CD4-positive, alpha-beta T cell treated with Interleukin-6 for 4 hours (primary cell): ENCODE data around the gene CCDC91.

Experiments used
- DNase-seq: peaks from one replicate; pipeline ENCODE4 v3.0.0-alpha.2; 2020; ENCODE audit warnings: mixed read lengths

Gene CCDC91

DNA sequence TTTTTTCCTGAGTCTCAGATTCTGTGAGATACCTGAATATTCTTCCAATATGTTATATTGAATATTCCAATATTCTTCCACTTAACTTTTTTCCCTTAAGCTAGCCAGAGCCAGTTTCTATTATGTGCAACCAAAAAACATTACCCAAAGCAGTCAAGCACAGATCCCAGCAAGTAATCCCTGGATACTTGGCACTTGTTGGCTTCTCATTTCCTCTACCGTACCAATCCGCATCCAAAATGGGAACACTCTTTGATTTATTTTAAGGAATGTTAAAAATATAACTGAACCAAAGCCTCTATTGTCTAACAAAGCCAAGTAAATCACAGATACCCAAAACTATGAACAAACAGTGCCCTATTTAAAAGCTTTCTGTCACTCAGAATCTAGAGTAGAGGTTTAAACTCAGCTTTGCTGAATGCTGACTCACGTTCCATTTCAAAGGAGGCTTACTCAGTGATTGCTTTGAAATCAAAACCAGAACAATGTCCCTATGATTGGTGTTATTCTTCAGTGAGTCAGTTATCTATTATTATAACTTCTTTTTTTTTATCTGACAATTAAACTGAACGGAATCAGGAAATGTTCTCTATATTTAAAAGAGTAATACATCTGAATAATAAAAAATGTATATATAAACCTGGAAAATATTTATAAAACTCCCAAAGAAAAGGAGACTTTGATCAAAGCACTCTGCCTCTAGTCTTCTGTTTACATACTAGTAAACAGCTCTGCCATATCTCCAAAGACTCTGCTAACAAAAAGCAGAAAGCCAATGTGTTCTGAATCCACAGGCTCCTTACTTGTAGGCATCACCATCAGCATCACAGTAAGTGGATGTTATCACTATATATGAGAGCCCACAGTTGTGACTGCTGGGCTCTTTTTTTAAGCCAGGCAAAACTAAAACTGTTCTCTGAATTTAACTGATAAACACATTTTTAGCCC, 360.8 kb downstream of the CCDC91 start:
- no peak for DNase-seq

DNA sequence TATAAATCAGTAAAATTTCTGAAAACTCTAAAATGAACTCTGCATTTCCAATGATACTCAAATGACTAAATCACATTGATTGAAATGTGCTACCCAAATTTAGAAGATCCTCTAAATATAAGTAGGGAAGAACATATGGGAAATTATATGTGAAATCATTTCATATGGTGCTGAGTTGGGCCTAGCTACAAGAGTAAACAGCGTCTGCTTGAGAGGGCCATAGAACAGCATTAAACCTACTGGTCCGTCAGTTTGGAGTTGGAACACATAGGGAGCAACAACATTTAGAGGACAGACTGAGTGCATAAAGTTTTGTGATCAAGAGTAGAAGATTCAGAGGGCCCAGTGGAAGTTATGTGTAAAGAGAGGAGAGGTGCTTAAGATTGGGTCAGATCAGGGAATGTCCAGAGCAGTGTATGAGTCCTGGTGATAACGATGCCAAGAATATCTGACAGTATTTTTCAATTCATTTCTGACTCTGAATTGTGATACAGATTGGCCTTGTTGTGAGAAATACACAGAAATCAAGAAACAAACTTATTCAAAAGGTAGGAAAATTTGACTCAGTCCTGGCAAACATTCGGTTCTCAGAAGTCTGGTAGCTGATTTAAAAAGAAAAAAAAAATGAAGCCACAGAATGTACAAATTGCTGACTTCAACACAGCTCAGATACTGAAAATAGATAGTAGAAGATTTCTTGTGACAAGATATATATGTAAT, 362.2 kb downstream of the CCDC91 start:
- DNase-seq, result no peak

DNA sequence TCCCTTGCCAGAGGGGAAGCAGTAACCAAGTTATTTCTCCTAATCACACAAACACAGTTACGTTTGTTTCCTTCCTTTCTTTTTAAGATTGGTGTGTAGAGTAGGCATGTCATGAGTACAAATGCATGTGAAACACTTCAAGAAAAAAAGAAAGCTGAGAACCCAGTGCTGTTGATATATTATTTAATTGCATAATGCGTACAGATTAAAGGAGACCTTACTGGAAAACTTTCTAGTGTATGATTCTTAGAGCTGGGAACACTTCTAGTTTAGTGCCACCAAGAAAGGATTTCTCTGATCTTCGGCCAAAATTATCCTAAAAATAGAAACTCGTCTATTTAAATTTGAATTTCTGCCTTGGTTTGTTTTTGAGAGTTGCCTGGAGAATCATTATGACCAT, 365.5 kb downstream of the CCDC91 start:
- DNase-seq, result no peak

DNA sequence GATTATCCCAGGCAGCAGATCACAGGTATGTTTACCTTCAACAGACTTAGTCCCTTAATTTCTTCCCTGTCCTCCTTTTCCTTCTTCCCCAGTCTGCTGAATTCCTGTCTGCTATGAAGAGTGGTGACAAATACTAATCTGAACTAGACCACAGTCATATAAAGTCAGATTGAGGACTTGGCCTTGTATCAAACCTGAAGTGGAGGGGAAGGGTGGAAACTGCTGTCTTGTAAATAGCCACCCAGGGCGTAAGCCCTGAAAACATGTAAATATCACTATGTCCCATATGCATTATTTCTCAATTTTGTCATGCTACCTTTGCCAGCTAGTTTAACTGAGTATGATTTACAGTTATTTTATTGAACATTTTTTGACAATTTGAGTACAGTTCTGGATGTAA, 368.0 kb downstream of the CCDC91 start:
- DNase-seq, result no peak

DNA sequence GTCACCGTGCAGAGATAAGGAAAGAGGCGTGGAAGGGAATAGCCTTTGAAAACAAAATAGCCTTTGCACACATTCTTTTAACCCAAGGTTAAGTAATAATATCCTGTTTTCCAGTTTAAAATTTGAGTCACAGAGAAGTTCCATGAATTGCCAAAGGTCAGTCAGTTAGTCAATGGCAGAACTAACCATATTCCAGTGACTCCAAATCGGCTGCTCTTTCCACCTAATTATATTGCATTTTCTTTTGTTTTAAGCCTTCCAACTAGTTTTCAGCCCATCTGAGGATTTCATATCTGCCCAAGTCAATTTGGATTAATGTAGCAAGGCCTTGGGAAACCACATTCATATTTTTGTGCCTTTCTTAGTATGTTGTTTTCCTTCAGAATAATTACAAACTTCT, 373.0 kb downstream of the CCDC91 start:
- DNase-seq, result no peak

DNA sequence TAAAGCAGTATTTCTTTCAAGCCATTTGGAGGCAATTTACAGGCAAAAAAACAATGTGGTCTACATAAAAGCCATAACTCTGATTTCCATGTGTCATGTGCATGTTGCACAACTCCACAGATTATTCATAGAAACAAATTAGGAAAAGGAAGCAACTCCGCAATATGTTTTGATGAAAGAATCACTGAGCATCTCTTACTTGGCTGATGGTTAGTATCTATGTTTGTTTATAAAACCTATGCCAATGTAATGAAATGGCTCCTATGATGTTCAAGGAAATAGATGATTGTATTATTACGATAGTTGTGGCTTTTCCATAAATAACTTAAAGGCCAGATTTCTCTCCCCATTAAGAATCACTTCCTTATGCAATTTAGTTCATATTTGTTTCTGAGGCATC, 373.7 kb downstream of the CCDC91 start:
- no peak for DNase-seq

DNA sequence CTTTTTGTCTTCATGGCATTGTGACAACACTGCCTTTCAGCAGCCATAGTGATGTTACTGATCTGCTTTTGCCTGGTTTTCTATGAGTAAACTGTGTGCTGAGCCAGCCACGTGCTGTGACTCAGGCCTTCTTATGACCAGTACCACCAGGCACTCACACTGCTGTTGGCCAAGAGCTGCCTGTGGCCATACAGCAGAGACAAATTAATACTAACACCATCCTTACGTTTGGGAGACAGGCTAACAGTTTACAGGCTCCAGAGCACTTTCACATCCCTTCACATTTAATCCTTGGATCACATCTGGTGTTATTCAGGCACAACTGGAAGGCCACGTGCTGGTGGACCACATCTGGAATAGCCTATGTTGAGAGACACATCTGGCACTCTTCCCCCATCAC, 377.9 kb downstream of the CCDC91 start:
- no peak for DNase-seq

DNA sequence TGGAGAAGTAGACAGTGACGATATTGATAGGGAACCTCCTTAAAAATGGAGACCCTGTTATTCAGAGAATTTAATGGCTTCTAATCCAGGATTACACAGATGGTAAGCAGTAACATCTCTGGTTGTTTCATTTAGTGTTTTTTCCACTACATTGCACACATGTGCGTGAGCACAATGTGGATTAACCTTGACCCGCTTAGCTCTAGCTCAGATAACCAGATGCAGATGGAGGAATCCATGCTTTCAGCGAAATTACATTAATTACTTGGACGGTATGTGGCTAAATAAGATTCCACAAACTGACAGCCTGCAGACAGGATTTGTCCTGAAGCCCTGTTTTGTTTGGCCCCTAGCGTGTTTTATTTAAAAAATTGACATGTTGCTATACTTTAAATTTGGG, 378.4 kb downstream of the CCDC91 start:
- no peak for DNase-seq

DNA sequence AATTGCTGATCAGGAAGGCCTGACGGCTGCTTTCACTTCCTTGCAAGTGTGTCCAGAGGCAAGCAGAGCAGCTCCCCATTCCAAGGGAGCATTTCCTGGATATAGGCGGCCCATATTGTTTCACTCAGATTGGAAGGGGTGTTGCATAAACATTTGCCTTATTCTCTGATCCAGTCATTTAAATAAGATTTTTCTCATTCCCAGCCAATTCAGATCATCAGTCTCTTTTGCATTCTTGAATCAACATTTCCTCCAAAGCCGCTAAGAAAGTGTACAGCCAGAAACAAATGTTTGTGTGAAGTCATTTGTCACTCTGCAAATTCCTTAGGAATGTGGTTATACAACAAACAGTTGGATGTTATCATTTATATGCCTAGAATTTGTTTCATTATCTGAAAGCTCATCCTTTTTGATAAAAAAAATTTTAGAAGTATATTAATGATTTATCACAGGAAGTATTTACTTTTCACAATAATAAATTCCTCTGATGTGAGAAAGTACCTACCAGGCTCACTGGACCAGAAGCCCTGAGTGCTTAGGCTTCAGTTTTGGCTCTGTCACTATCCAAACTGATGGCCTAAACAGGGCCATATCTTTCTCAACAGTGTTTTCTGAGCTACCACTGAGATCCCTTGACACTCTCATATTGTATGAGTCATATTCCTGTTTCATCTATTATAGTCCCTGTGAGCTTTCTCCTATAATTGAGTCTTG, 379.6 kb downstream of the CCDC91 start:
- DNase-seq, result no peak

DNA sequence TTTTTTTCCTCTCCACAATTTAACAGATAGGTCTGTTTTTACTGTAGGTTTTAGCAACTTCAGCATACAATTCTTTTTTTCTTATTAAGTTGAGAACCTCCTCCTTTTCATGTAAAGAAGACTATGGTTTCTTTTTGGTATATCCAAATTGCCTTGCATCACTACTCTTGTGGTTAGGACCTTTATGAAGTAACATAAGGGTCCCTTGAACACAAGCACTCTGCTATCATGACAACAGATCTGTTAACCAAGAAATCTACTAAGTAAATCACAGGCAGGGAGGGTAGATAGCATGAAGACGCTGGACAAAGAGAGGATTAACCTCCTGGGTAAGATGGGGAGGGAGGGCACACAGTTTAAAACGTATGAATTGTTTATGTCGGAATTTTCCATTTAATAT, 380.6 kb downstream of the CCDC91 start:
- no peak for DNase-seq

DNA sequence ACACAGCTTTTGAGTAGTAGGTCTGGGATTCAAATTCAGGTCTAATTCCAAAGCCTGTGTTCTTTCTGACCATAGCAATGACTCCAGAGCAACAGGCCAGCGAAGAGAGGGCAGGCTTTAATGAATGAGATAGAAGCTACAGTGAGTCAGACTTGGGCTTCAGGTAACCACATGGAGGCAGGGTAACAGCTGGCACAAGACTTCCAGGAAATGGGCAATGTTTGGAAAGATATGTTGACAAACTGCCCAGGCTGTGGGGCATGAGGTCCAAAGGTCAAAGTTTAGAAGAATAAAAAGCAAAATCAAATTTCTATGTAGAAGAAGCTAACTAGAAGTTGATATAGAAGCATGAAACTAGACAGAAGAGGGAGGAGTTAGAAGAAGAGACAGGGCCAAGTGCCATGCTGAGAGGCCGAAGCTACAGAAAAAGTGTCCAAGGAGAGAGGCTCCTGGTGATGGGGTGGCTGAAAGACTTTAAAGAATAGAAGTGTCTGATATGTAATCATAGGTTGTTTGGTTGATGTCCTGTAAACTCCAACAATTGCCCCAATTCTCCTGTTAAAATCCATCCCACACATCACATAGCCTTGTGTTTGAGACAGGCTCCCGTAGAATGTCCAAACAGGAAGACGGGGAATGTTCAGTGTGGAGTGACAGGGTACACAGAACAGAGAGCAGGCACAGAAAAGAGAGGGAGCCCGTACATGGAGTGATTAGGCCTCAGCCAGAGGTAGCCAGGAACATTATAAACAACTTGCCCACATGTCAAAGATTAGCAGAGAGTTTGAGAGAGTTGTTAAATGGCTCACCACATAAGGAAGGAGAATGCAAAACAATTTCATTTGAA, 384.7 kb downstream of the CCDC91 start:
- no peak for DNase-seq

DNA sequence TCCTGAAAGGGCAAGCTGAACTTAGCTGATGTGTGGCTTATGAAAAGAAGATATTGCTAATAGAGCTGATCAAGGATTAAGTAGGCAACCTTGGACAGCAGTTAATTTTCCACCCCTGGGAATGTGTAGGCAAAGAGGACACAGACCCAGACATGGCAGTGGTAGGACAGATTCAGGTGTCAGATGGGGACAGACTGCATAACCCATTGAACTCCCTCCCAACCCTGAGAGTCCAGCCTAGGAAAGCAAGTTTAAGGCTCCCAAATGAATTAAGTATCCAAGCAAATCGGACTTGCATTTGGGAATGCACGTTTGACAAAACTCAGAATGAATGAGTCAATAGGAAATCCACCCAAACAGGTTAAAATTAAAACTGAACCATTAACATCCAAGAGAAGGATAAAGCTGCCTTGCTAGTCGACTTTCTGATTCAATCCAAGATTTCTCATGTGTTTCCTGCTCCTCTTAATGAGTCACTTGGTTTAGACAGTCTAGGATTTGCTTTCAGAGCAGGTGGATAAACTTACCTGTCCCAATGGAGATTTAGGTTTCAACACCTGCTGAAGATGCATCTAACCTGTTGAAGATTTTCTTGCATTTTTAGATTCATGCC, 385.4 kb downstream of the CCDC91 start:
- no peak for DNase-seq

DNA sequence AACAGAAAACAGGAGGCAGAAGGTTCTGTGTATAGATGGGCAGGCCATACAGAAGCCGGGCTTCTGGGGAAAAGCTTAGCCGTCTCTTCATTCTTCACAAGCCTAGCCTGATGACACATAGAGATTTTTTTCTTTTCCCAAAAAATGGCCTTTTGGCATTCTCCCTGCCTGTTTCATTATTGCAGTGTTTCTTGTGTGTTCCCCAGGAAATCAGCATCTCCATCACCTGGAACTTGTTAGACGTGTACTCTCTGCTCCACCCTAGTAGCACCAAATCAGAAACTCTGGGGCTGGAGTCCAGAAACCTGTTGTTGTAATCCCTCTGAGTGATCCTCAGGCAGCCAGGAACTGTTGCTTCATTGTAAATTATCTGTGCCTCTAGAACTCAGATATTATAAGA, 388.1 kb downstream of the CCDC91 start:
- no peak for DNase-seq

DNA sequence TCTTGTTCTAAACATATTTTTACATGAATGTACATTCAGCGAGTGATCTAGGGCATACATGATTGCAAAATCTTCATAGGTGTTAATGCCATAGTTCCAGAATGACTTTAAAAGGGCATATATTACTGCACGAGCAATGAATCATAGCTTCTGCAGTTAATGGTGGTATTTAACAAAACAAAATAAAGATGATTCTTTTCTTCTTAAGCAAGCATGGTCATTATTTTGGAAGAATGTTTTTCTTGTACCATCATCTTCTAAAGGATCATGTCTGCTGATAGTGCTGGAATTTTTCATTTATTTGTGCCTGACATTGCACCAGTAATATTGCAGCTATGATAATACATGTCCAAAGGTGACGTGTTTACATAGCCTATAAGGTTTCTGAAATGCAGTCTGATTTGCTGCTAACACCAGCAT, 388.6 kb downstream of the CCDC91 start:
- no peak for DNase-seq

DNA sequence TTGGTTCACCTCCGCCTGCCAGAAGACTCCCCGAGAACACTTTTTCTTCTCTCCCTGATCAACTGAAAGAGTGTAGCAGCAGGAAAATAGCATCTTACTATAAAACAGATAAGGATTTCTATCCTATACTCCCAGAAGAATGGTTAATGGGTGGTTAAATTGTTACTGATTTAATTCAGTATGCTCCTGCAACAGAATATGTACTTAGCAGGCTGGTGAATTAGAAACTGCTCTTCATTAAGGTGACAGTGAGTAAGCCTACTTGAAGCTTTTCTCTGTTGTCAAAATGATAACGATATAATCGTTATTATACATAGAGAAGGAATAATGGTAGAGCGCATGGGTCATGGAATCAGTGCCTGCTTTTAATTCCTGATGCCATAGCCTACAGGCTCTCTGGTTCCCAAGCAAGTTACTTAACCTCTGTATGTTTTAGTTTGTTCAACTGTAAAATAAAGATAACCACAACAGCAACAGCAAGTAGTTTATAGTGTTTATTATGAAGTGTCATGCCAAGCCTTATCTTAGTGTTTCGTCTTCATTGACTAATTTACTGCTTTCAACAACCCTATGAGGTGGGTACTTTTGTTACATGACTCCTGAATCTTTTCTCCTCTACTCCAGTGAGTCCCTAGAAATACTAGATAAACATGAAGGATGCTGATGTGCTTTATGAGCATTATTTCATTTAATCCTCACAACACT, 392.6 kb downstream of the CCDC91 start:
- no peak for DNase-seq

DNA sequence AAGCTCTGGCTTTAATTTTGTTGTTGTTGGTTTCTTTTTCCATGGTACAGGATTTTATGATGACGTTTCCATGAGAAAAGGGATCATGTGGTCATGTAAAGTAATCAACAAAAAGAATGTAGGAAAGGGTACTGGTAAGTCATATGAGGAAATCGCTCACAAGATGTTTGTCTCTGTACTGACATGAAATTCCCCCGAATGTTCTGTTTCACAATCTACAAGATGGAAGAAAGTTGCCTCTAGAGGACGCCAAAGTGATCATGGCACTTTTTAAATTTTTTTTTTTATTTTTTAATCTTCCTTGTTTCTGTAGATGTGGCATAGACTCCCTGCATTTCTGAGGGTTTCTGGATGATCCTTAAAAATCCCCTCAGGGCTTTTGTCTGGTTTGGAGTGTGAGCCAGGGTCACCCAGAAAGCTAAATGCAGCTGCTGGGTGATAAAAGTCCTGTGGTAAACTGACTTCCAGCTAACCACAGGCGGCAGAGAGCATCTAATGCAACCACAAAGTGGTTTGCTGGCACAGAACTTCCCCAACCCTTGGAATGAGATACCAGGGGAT, 393.5 kb downstream of the CCDC91 start:
- no peak for DNase-seq

DNA sequence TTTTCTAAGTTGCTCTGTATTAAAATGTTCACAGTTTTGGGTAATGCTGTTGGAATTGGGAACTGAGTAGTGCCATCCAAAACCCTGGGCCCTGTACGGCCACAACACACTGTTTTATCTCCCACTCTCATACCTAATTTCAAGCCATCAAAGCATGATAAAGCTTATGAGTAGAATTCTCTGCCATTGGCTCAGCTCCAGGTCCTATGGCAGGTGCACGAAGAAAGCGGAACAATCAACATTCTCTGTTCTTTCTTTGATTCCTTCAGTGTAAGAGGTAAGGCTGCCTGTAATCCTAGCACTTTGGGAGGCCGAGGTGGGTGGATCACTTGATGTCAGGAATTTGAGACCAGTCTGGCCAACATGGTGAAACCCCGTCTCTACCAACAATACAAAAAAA, 394.9 kb downstream of the CCDC91 start:
- no peak for DNase-seq

DNA sequence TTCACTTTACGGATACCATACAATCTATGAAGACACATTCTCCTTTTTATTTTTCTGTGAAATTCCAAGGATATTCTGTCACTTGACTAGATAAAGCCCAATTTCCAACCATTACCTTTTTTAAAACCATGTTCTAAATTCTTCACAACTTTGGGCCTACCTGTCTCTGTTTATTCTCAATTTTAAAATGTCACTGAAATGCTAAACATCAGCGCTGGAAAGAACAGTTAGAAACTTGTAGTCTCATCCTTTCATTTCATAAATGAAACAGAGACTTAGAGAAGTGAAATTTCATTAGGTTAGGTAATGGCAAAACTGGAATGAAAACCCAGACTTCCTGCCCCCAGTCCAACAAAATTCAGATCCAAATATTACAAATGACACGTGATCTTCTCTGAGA, 396.2 kb downstream of the CCDC91 start:
- DNase-seq, result no peak

DNA sequence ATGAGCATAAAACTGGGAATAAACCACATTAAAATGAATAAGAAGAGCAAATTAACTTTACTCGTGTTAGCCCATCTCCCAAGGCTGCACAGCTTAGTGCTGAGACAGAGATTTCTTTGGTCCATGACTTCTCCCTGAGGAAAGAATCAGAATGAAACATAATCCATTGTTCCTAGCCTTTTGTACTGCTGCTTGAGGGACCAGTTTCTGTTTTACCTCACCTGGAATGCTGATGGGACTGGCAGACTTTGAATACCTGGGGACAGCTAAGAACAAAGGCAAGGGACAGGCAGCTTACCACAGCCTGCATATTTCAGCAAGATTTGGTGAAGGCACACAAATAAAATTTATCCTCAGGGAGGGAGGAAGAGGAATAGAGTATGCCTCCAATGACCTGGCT, 401.6 kb downstream of the CCDC91 start:
- DNase-seq, result no peak
